MM.1S (cell line): ENCODE measurements around the gene AMOTL1.

Experiments
- DNase-seq: peaks from one replicate; pipeline ENCODE4 v3.0.0-alpha.2; 2015
- H2AFZ ChIP-seq: fragments of 300-600 bp; sonication (generic); 2 replicates; pipeline ENCODE4 v1.6.0; 2016; ENCODE audit warnings: antibody characterized with exemption, low read length
- H3F3A ChIP-seq: fragments of 300-600 bp; sonication (generic); 2 replicates; pipeline ENCODE4 v1.6.1; 2016; ENCODE audit warnings: mild to moderate bottlenecking, antibody characterized with exemption, low read length, moderate library complexity, mixed read lengths; ENCODE audit not compliant: insufficient read depth
- H3K27ac ChIP-seq: fragments of 300-600 bp; sonication (generic); 2 replicates; pipeline ENCODE4 v1.5.1; 2016; ENCODE audit warnings: mild to moderate bottlenecking, low read length
- H3K27me3 ChIP-seq: fragments of 300-600 bp; sonication (generic); replicated peaks from 2 replicates; pipeline ENCODE4 v1.6.0; 2016; ENCODE audit warnings: low read length; ENCODE audit not compliant: insufficient read depth
- H3K36me3 ChIP-seq: fragments of 300-600 bp; sonication (generic); replicated peaks from 2 replicates; pipeline ENCODE4 v1.6.1; 2016; ENCODE audit warnings: mild to moderate bottlenecking, low read length, mixed read lengths; ENCODE audit not compliant: insufficient read depth
- H3K4me1 ChIP-seq: fragments of 300-600 bp; sonication (generic); 2 replicates; pipeline ENCODE4 v1.6.1; 2016; ENCODE audit warnings: low read length, mixed read lengths
- H3K4me2 ChIP-seq: fragments of 300-600 bp; sonication (generic); 2 replicates; pipeline ENCODE4 v1.6.0; 2016; ENCODE audit warnings: low read depth, low read length
- H3K4me3 ChIP-seq: fragments of 300-600 bp; sonication (generic); 2 replicates; pipeline ENCODE4 v1.5.1; 2016; ENCODE audit warnings: low read length, mixed read lengths
- H3K79me2 ChIP-seq: fragments of 300-600 bp; sonication (generic); 2 replicates; pipeline ENCODE4 v1.6.1; 2016; ENCODE audit warnings: mixed run types, low read length, mixed read lengths
- H3K9ac ChIP-seq: fragments of 300-600 bp; sonication (generic); 2 replicates; pipeline ENCODE4 v1.6.1; 2016; ENCODE audit warnings: low read length, mixed read lengths
- H3K9me2 ChIP-seq: fragments of 300-600 bp; sonication (generic); replicated peaks from 2 replicates; pipeline ENCODE4 v1.6.1; 2016; ENCODE audit warnings: mild to moderate bottlenecking, low read length, mixed read lengths; ENCODE audit not compliant: insufficient read depth
- H3K9me3 ChIP-seq: fragments of 300-600 bp; sonication (generic); replicated peaks from 2 replicates; pipeline ENCODE4 v1.6.1; 2016; ENCODE audit warnings: mild to moderate bottlenecking, low read length, mixed read lengths; ENCODE audit not compliant: insufficient read depth
- H4K20me1 ChIP-seq: fragments of 300-600 bp; sonication (generic); 2 replicates; pipeline ENCODE4 v1.6.1; 2016; ENCODE audit warnings: mild to moderate bottlenecking, low read length, moderate library complexity, mixed read lengths; ENCODE audit not compliant: insufficient read depth
- EZH2 ChIP-seq: fragments of 300-600 bp; sonication (generic); optimal IDR thresholded peaks from 2 replicates; pipeline ENCODE3; 2017; ENCODE audit warnings: low read depth, mild to moderate bottlenecking, antibody characterized with exemption, low read length, mixed read lengths
- EZH2phosphoT487 ChIP-seq: fragments of 300-600 bp; sonication (generic); IDR thresholded peaks from 2 replicates; pipeline ENCODE4 v1.6.1; 2018; ENCODE audit warnings: antibody characterized with exemption, low read length
- TF ChIP-seq, protein P1 (sequence below): fragments of 300-600 bp; sonication (generic); IDR thresholded peaks from 2 replicates; pipeline ENCODE4 v1.5.1; 2016; ENCODE audit warnings: antibody characterized with exemption, low read length, mixed read lengths

AMOTL1 gene

DNA sequence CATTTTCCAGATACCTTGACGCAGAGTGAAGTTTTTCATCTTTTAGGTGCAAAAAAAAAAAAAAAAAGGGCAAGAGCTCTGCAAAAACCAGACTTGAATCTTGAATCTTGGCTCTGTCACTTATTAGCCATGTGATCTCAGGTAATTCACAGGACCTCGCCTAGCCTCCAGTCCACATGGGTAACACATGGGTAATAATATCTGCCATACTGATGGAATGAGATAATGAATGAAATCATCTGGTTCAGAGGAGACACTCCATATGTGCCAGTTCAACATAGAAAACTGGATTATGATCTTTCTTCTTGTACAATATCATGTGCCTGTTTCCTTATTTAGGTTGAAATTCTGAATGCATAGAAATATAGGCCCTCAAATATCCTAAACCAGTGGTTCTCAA is 8.6 kb upstream of the AMOTL1 start:
- Histone ChIP-seq H3K79me2 (no peaks in the 10 kb centered on the region), H3K4me2 (no peak overlapping the region), H3K27me3 (no peaks in the 10 kb centered on the region), H3F3A (no peaks in the 10 kb centered on the region), H3K4me3 (no peak overlapping the region), H3K9me2 (no peaks in the 10 kb centered on the region), H3K4me1 (no peaks in the 10 kb centered on the region), H2AFZ (no peak overlapping the region), H3K27ac (no peak overlapping the region), H3K9ac (no peak overlapping the region), H3K9me3 (no peaks in the 10 kb centered on the region), H3K36me3 (no peaks in the 10 kb centered on the region), H4K20me1 (no peaks in the 10 kb centered on the region)
- no peak for DNase-seq
- TF ChIP-seq EZH2 (no peak), EZH2phosphoT487 (no peak)
- TF ChIP-seq, protein P1, sequence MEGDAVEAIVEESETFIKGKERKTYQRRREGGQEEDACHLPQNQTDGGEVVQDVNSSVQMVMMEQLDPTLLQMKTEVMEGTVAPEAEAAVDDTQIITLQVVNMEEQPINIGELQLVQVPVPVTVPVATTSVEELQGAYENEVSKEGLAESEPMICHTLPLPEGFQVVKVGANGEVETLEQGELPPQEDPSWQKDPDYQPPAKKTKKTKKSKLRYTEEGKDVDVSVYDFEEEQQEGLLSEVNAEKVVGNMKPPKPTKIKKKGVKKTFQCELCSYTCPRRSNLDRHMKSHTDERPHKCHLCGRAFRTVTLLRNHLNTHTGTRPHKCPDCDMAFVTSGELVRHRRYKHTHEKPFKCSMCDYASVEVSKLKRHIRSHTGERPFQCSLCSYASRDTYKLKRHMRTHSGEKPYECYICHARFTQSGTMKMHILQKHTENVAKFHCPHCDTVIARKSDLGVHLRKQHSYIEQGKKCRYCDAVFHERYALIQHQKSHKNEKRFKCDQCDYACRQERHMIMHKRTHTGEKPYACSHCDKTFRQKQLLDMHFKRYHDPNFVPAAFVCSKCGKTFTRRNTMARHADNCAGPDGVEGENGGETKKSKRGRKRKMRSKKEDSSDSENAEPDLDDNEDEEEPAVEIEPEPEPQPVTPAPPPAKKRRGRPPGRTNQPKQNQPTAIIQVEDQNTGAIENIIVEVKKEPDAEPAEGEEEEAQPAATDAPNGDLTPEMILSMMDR = no peak

DNA sequence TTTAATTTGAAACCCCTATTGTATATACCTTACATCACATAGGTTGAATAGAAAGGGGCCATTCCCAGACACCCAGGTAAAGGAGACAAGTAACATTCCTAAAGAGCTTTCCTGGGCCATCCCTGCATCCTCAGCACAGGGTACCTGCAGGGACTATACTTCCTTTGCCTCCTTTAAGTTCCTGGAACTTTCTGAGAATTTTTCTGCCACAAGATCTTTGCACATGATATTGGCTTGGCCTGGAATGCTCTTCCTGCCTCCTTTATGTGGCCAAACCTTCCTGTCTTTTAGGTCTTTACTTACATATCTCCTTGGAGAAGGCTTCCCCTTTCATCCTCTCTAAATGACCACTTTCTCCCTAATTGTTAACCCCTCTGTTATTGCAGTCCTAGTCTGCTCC is 7.9 kb upstream of the AMOTL1 start:
- Histone ChIP-seq H4K20me1 (no peaks in the 10 kb centered on the region), H3K4me3 (no peak overlapping the region), H3K79me2 (no peaks in the 10 kb centered on the region), H3K9ac (no peak overlapping the region), H3F3A (no peaks in the 10 kb centered on the region), H3K36me3 (no peaks in the 10 kb centered on the region), H3K4me2 (no peak overlapping the region), H3K9me2 (no peaks in the 10 kb centered on the region), H3K4me1 (no peaks in the 10 kb centered on the region), H3K27ac (no peak overlapping the region), H2AFZ (no peak overlapping the region), H3K9me3 (no peaks in the 10 kb centered on the region), H3K27me3 (no peaks in the 10 kb centered on the region)
- TF ChIP-seq EZH2phosphoT487 = no peak
- TF ChIP-seq, protein P1 = no peak
- TF ChIP-seq EZH2 = no peak
- DNase-seq = no peak

DNA sequence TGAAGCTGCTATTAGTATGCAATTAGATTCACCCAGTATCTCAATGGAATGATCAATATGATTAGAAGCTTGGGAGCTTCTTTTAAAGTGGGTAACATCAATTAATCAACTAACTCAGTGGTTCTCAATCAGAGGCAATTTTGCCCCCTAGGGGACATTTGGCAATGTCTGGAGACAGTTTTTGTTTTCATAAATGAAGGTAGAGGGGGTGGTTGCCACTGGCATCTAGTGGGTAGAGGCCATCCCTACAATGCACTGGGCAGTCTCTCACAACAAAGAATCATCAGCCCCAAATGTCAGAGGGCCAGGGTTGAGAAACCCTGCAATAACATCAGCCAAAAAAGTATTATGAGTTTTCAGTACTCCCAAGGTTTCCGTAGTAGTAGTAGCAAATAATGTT is 5.9 kb upstream of the AMOTL1 start:
- H3K9ac ChIP-seq = no peak overlapping the region
- no peaks in the 10 kb centered on the region for H3K9me2 ChIP-seq
- no peak overlapping the region for H3K27ac ChIP-seq
- no peaks in the 10 kb centered on the region for H3K79me2 ChIP-seq
- H3K4me2 ChIP-seq = no peak overlapping the region
- H3K9me3 ChIP-seq = no peaks in the 10 kb centered on the region
- H3K4me3 ChIP-seq = no peak overlapping the region
- no peaks in the 10 kb centered on the region for H4K20me1 ChIP-seq
- H3K4me1 ChIP-seq = no peaks in the 10 kb centered on the region
- DNase-seq = peak; percentile 24
- no peaks in the 10 kb centered on the region for H3K27me3 ChIP-seq
- H3F3A ChIP-seq = no peaks in the 10 kb centered on the region
- no peak for TF ChIP-seq EZH2
- TF ChIP-seq, protein P1 = peak; percentile 46
- H3K36me3 ChIP-seq = no peaks in the 10 kb centered on the region
- H2AFZ ChIP-seq = no peak overlapping the region
